Activated naive CD8-positive, alpha-beta T cell treated with anti-CD3 and anti-CD28 coated beads, Interleukin-2, amount 50 U/mL, for 16 hours (primary cell): ENCODE results near the gene CD52.
"Not testable (repeated sequence)": the region's sequence is repeated elsewhere in the genome, so short reads cannot be mapped to it uniquely, and the experiment has no call there.

Source experiments
- DNase-seq: peaks from one replicate; pipeline ENCODE4 v3.0.0-alpha.2; 2020; ENCODE audit warnings: low read depth, low spot score

CD52 gene

DNA sequence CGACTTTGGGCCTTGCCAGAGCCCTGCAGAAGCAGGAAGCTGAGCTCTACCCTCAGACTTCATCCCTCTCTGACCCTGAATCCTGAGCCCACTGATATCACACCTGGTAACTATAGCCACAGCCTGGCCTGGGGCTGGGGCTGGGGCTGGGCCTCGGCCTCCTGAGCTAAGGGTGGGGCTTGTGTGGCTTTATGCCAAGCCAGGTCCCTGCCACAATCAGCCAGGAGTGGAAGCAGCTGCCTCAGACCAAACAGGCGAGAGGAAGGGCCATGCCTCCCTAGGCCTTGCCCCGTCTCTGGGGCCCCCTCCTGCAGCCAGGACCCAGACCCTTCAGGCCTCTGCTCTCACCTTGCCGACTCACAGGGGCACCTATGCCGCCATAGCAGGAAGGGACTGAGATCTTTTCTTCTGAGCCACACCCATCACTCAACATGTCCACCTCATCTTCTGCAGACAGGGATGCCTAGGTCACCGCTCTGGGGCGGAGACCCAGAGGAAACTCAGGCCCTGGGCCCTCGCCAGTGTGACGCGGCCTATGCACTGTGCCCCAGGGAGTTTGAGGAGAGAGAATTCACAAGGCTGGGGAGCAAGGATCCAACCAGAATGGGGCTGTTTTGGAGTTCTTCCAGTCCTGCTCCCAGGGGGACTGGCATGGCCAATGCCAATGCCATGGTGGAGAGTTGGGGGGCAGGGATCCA, 17.0 kb upstream of the CD52 start:
- DNase-seq = no peak

GRCh38 chr1:26302733-26303405, 14.9 kb upstream of the CD52 start:
- no peak for DNase-seq

GRCh38 chr1:26305667-26306289, 12.0 kb upstream of the CD52 start:
- DNase-seq = no peak

DNA sequence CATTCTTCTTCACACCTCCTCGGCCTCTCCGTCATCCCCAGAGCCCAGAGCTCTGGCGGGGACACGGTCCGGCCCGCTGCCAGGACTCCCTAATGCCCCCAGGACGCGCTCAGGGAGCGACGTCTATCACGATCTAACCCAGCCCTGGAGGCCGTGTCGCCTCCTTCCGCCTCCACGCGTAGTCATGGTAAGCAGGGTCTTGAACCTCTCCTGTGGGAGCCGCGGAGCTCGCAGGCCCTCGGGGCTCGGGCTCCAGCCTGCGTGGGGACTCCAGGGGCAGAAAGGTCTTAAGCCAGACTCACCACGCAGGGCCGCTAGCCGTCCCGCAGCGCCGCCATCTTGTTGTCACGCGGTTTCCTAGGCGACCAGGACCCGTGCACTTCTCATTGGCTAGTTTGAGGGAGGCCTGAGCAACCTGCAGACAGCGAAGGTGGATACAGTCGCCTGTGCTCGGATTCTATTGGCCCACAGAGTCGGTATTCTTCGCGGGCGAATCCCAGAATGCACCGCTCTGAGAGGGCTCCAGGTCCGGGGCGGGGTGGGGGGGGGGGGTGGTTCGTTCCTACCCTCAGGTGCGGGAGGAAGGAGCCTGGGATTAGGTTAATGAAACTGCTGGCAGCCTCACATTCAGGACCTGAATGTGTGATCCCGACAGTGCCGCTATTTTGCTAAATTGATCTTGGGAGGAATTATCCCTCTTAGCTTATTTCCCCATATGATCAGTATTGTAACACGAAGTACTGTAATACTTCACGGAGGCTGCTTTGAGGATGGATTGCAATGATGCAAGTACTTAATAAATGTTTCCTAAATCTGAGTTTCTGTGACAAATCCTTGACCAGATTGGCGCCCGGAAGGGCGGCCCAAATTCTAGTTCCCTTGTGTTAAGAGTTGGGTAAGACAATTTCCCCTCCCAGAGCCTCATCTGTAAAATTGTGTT, 11.2 kb upstream of the CD52 start, which contains the start of gene UBXN11:
Gene UBXN11, minus strand, starts transcription at position 347 of the 940 bp plus-strand sequence. CDS start 3,753 bp downstream, outside the sequence.
- peak; percentile 87 for DNase-seq

DNA sequence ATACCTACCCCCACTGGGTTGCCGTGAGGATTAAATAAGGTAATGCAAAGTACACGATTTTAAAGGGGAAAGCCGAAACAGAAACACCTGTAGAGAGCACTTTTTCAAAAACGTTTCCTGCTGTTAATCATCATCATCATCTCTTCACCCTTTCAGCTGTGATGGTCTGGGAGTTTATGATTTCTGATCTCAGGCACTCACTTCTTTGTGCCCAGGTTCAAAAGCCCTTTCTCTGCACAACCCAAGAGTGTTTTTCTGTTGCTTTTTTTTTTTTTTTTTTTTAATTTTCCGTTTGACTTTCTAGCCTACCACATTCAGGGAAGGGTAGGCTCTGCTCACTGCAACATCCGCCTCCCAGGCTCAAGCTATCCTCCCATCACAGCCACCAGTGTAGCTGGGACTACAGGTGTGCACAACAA, 10.4 kb upstream of the CD52 start:
- no peak for DNase-seq

- DNase-seq = not testable (repeated sequence)
Observed at GRCh38 chr1:26307966-26308899, 9.5 kb upstream of the CD52 start.

DNA sequence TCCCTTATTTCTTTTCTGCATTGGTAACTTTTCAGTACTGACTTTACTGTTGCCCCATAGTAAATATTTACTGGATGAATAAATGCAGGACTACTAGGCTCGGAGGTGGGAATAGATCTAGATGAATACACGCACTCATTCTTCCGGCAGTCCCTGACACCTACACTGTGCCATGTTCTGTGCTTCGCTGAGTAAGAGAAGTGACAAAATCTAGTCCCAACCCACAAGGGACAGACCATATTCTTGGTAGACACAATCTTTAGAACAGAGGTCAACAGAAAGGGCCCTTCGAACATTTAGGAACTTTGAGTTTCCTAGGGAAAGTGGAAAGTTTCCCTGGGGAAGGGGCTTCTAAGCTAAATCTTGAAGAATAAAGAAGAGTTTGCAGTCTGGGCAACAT, 3.3 kb upstream of the CD52 start:
- no peak for DNase-seq

- DNase-seq = no peak
Observed at GRCh38 chr1:26315874-26316850, 1.6 kb upstream of the CD52 start.

- DNase-seq = no peak
Observed at GRCh38 chr1:26317146-26317545, 612 bp upstream of the CD52 start.

- no peak for DNase-seq
Observed at GRCh38 chr1:26318338-26319064, 743 bp downstream of the CD52 start.

DNA sequence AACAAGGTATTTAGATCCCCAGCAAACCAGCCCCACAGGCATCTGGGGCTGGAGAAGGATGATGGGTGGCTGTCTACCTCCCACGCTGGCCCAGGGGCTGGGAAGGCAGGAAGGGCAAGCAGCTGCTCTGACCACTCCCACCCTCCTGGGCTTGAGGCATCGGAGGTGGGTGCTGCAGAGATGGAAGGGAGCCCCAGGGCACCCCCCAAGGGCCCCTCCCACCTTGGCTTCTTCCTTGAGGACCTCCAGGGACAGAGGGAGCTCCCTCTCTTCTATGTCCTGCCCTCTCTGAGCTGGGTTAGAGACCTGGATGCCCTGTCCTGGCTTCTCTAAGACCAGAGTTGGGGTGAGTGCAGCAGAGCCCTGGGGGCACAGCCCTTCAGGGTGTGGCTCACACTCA, 3.1 kb downstream of the CD52 start:
- DNase-seq = no peak

- DNase-seq = peak; percentile 93
Observed at GRCh38 chr1:26321315-26322041, 3.7 kb downstream of the CD52 start.

- DNase-seq = no peak
Observed at GRCh38 chr1:26322042-26322331, 4.2 kb downstream of the CD52 start.

DNA sequence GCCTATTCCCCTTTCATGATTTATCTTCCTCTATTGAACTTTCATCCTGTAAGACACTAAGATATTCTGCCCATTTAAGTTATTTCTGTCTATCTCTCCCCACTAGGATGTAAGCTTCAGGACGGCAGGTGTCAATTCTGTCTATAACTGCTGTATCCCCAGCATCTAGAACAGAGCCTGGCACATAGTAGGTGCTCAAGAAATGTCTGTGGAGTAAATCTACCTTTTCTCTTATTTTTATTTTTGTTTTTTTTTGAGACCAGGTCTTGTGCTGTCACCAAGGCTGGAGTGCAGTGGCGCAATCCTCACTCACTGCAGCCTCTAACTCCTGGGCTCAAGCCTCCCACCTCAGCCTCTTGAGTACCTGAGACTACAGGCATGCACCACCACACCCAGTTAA, 5.6 kb downstream of the CD52 start:
- no peak for DNase-seq

GRCh38 chr1:26324550-26324949, 6.8 kb downstream of the CD52 start:
- no peak for DNase-seq

- no peak for DNase-seq
Observed at GRCh38 chr1:26327956-26328362, 10.2 kb downstream of the CD52 start.

DNA sequence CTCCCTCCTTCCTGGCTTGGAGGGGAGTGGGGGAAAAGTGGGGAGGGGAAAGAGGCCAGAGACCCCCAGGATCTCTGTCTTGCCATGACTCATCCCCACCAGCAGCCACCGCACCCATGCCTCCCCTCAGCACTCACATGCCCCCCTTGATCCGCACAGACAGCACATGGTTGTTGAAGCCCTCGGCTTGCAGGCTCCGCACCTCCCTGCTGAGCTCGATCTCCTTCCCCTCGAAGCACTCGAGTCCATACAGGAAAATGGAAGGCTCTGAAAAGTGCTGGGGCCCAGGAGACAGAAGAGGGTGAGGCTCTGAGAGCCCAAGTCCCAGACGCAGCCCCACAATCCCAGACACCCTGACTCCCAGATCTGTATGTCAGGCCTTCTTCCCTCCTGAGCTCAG, 10.8 kb downstream of the CD52 start:
- DNase-seq = no peak

- DNase-seq = not testable (repeated sequence)
Observed at GRCh38 chr1:26329380-26329779, 11.6 kb downstream of the CD52 start.
